Fibroblast of mammary gland (primary cell): ENCODE measurements around the gene IL10RA.

Experiments used
- DNase-seq: peaks from one replicate; pipeline ENCODE4 v3.0.0-alpha.2; 2010; ENCODE audit warnings: low read depth
- H3K4me3 ChIP-seq: 2 replicates; pipeline ENCODE4 v1.5.1; 2011; ENCODE audit warnings: low read depth, mild to moderate bottlenecking, low read length, moderate library complexity; ENCODE audit not compliant: control insufficient read depth
- TF ChIP-seq, protein P1 (sequence below): conservative IDR thresholded peaks from 2 replicates; pipeline ENCODE4 v1.5.1; 2011; ENCODE audit warnings: low read depth, low read length, inconsistent platforms; ENCODE audit not compliant: control insufficient read depth, insufficient read depth

The IL10RA gene

DNA sequence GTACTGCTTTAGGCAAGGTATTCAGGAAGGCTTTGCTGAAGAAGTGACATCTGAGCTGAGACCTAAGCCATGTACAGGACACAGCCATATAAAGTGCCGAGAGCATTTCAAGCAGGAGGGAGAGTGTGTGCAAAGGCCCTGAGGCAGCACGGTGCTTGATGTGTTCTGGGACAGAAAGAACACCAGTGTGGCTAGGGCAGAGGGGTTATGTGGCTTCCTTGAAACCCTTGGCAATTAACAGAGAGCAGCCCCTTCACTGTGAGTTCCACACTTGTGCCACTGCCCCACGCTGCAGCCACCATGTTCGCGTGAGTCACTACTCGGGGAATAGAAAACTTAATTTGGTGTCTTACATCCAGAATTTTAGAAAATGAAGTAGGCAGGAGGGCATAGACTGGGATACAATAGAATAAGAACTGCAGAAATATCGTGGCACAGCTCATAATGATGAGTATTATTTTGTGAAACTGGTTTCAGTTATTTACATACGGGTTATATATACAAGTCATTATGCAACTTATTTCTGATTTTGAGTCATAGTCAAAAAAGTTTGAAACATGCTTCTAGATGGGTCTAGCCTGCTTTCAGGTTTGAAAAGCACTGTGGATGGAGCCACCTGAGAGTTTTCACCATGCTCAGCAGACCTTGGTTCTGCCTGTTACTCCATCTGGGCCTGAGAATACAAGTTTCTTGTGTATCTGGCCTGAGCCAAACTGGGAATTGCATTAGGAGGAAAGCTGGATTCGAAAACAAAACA, 11.8 kb downstream of the IL10RA start:
- H3K4me3 ChIP-seq, result no peak overlapping the region
- TF ChIP-seq, protein P1, sequence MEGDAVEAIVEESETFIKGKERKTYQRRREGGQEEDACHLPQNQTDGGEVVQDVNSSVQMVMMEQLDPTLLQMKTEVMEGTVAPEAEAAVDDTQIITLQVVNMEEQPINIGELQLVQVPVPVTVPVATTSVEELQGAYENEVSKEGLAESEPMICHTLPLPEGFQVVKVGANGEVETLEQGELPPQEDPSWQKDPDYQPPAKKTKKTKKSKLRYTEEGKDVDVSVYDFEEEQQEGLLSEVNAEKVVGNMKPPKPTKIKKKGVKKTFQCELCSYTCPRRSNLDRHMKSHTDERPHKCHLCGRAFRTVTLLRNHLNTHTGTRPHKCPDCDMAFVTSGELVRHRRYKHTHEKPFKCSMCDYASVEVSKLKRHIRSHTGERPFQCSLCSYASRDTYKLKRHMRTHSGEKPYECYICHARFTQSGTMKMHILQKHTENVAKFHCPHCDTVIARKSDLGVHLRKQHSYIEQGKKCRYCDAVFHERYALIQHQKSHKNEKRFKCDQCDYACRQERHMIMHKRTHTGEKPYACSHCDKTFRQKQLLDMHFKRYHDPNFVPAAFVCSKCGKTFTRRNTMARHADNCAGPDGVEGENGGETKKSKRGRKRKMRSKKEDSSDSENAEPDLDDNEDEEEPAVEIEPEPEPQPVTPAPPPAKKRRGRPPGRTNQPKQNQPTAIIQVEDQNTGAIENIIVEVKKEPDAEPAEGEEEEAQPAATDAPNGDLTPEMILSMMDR, result no peak
- DNase-seq, result no peak

DNA sequence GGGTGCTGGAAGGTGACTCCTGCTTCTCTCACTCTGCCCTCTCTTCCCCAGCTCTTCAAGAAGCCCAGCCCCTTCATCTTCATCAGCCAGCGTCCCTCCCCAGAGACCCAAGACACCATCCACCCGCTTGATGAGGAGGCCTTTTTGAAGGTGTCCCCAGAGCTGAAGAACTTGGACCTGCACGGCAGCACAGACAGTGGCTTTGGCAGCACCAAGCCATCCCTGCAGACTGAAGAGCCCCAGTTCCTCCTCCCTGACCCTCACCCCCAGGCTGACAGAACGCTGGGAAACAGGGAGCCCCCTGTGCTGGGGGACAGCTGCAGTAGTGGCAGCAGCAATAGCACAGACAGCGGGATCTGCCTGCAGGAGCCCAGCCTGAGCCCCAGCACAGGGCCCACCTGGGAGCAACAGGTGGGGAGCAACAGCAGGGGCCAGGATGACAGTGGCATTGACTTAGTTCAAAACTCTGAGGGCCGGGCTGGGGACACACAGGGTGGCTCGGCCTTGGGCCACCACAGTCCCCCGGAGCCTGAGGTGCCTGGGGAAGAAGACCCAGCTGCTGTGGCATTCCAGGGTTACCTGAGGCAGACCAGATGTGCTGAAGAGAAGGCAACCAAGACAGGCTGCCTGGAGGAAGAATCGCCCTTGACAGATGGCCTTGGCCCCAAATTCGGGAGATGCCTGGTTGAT, 12.6 kb downstream of the IL10RA start:
- TF ChIP-seq, protein P1, result no peak
- H3K4me3 ChIP-seq, result no peak overlapping the region
- no peak for DNase-seq

DNA sequence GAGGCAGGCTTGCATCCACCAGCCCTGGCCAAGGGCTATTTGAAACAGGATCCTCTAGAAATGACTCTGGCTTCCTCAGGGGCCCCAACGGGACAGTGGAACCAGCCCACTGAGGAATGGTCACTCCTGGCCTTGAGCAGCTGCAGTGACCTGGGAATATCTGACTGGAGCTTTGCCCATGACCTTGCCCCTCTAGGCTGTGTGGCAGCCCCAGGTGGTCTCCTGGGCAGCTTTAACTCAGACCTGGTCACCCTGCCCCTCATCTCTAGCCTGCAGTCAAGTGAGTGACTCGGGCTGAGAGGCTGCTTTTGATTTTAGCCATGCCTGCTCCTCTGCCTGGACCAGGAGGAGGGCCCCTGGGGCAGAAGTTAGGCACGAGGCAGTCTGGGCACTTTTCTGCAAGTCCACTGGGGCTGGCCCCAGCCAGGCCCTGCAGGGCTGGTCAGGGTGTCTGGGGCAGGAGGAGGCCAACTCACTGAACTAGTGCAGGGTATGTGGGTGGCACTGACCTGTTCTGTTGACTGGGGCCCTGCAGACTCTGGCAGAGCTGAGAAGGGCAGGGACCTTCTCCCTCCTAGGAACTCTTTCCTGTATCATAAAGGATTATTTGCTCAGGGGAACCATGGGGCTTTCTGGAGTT, 13.3 kb downstream of the IL10RA start:
- no peak for DNase-seq
- TF ChIP-seq, protein P1, result no peak
- H3K4me3 ChIP-seq, result no peak overlapping the region

DNA sequence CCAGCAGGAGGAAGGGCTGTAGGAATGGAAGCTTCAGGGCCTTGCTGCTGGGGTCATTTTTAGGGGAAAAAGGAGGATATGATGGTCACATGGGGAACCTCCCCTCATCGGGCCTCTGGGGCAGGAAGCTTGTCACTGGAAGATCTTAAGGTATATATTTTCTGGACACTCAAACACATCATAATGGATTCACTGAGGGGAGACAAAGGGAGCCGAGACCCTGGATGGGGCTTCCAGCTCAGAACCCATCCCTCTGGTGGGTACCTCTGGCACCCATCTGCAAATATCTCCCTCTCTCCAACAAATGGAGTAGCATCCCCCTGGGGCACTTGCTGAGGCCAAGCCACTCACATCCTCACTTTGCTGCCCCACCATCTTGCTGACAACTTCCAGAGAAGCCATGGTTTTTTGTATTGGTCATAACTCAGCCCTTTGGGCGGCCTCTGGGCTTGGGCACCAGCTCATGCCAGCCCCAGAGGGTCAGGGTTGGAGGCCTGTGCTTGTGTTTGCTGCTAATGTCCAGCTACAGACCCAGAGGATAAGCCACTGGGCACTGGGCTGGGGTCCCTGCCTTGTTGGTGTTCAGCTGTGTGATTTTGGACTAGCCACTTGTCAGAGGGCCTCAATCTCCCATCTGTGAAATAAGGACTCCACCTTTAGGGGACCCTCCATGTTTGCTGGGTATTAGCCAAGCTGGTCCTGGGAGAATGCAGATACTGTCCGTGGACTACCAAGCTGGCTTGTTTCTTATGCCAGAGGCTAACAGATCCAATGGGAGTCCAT, 14.1 kb downstream of the IL10RA start:
- H3K4me3 ChIP-seq, result no peak overlapping the region
- TF ChIP-seq, protein P1, result no peak
- DNase-seq, result no peak

DNA sequence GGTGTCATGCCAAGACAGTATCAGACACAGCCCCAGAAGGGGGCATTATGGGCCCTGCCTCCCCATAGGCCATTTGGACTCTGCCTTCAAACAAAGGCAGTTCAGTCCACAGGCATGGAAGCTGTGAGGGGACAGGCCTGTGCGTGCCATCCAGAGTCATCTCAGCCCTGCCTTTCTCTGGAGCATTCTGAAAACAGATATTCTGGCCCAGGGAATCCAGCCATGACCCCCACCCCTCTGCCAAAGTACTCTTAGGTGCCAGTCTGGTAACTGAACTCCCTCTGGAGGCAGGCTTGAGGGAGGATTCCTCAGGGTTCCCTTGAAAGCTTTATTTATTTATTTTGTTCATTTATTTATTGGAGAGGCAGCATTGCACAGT, 14.6 kb downstream of the IL10RA start:
- TF ChIP-seq, protein P1, result no peak
- no peak for DNase-seq
- H3K4me3 ChIP-seq, result no peak overlapping the region

DNA sequence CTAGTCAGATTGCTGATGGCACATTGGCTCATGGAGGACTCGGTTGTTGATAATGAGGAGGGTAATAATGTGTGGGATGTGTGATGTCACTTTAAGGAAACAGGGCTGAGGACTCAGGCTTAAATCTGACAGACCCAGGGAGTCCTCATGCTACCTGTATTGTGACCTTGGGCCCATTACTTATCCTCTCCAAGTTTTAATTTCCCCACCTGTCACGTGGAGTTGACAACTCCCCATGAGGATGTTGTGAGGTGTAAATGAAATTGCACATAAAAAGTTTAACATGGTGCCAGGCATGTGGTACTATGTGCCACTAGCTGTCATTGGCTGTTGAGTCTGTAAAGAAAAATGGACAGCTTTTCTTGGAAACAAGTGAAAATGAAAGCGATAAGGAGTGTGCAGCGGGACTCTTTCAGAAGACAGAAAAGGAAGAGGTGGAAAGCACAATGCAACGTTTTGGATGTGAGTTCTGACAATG, 15.3 kb downstream of the IL10RA start:
- no peak for DNase-seq
- no peak overlapping the region for H3K4me3 ChIP-seq
- TF ChIP-seq, protein P1, result no peak
